ENCODE data around the gene PXDC1.
"Not testable (repeated sequence)": the region's sequence is repeated elsewhere in the genome, so short reads cannot be mapped to it uniquely, and the experiment has no call there.

PXDC1 gene

DNA sequence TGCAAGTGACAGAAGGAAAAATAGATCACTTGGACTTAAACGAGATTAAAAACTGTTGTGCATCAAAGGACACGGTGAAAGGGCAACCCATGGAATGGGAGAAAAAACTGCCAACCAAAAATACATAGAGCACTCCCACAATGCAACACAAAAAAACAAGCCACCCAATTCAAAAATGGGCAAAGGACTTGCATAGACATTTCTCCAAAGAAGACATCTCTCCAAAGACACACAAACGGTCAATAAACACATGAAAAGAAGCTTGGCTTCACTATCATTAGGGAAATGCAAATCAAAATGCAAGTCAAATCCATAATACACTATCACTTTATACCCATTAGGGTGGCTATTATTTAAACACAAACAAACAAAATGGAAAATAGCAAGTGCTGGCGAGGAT lies 45.0 kb downstream of the PXDC1 start:
- no peaks in the 10 kb centered on the region for H3K4me1 ChIP-seq
- H3K27me3 ChIP-seq (ENCODE audit: low read depth) = no peaks in the 10 kb centered on the region
- H3K36me3 ChIP-seq (replicated peaks) = no peaks in the 10 kb centered on the region
- in situ Hi-C loops (cut with MboI; ENCODE audit: low sequenced_read_pairs) = no loop called here
- no peak for DNase-seq (ENCODE audit: low spot score in 2 of 2)
- no peak overlapping the region for H3K4me3 ChIP-seq
- H3K9me3 ChIP-seq = no peaks in the 10 kb centered on the region; the same call in 1 of the 2 replicates

DNA sequence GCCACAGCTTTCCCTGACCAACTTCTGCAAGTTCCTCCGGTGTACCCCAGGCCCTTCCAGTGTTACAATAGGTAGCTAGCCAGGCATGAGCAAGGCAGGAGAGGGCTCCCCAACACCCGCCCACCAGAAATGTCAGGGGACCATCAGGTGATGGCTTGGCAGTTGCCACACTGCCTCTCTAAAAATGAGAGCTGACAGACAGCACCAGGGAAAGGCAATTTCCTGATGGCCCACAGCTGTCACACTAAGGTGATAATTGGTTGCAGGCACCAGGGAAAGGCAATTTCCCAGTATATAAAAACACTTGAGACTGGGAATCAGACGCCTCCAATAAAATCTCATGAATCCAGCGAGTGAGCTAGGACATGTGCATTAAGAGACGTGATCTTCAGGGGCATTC lies 49.9 kb downstream of the PXDC1 start:
- no peaks in the 10 kb centered on the region for H3K27me3 ChIP-seq (ENCODE audit: low read depth)
- H3K4me1 ChIP-seq = no peaks in the 10 kb centered on the region
- no peaks in the 10 kb centered on the region; the same call in 1 of the 2 replicates for H3K9me3 ChIP-seq
- DNase-seq (ENCODE audit: low spot score in 2 of 2) = no peak
- H3K4me3 ChIP-seq = no peak overlapping the region
- in situ Hi-C loops (cut with MboI; ENCODE audit: low sequenced_read_pairs) = no loop called here
- no peaks in the 10 kb centered on the region for H3K36me3 ChIP-seq (replicated peaks)

DNA sequence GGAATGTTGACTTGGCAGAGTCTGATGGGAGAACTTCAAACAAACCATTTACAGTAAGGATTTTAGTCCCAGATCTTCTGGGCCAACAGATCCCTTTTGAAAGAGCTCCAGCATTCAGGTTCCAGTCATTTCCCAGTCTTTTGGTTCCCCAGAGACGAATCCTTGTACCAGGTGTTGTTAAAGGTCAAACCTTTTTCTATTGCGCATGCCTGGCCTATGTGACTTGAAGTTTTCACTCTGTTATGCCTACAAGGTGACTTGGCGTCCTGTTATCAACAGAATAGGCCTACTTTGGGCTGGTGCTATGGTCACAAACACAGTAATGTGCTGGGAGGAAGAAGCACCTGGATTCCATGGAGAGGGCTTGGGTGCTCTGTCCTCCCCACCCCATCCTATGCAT lies 52.3 kb downstream of the PXDC1 start:
- DNase-seq (ENCODE audit: low spot score in 2 of 2) = no peak
- H3K27me3 ChIP-seq (ENCODE audit: low read depth) = no peaks in the 10 kb centered on the region
- in situ Hi-C loops (cut with MboI; ENCODE audit: low sequenced_read_pairs) = no loop called here
- H3K36me3 ChIP-seq (replicated peaks) = no peaks in the 10 kb centered on the region
- H3K9me3 ChIP-seq = no peaks in the 10 kb centered on the region
- H3K4me1 ChIP-seq = no peaks in the 10 kb centered on the region
- no peak overlapping the region for H3K4me3 ChIP-seq

DNA sequence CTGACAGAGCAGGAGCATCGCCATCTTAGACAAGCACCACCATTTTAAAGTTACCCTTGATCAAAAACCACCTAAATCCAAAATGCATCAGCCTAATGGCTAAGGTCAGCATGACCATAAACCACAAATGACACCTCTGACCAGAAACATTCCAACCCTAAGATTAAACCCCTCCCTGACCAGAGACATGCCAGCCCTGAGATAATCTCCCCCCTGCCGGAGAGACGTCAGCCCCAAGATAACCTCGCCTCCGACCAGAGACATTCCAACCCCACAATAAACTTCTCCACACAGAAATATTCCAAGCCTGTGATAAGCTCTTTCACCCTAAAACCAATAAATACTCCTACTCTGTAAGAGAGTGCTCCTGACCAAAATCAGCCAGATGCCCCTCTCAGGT lies 53.5 kb downstream of the PXDC1 start:
- Histone ChIP-seq H3K9me3 (no peaks in the 10 kb centered on the region), H3K27me3 (ENCODE audit: low read depth) (no peaks in the 10 kb centered on the region), H3K36me3 (replicated peaks) (no peaks in the 10 kb centered on the region), H3K4me3 (no peak overlapping the region), H3K4me1 (no peaks in the 10 kb centered on the region)
- in situ Hi-C loops (cut with MboI; ENCODE audit: low sequenced_read_pairs) = no loop called here
- no peak for DNase-seq (ENCODE audit: low spot score in 2 of 2)

DNA sequence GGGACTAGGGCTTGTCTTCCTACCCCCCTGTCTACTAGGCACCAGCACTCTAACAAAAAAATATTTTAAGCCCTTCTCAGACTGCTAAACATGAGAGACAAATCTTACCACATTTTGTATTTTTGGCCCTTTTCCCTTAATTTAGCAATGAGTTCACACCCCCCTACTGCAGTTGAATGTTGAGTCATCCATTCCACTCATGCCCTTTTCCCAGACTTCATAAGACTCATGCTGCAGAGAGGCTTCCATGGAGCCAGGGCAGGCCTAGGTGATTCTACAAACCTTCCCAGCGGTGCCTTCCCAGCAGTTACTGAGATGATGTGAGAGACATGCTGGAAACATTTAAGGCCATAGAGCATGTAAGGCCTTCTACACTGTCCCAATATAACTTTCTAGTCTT lies 53.9 kb downstream of the PXDC1 start:
- in situ Hi-C loops (cut with MboI; ENCODE audit: low sequenced_read_pairs) = no loop called here
- H3K4me3 ChIP-seq = no peak overlapping the region
- H3K4me1 ChIP-seq = no peaks in the 10 kb centered on the region
- DNase-seq (ENCODE audit: low spot score in 2 of 2) = no peak
- no peaks in the 10 kb centered on the region for H3K36me3 ChIP-seq (replicated peaks)
- H3K27me3 ChIP-seq (ENCODE audit: low read depth) = no peaks in the 10 kb centered on the region
- H3K9me3 ChIP-seq = no peaks in the 10 kb centered on the region

DNA sequence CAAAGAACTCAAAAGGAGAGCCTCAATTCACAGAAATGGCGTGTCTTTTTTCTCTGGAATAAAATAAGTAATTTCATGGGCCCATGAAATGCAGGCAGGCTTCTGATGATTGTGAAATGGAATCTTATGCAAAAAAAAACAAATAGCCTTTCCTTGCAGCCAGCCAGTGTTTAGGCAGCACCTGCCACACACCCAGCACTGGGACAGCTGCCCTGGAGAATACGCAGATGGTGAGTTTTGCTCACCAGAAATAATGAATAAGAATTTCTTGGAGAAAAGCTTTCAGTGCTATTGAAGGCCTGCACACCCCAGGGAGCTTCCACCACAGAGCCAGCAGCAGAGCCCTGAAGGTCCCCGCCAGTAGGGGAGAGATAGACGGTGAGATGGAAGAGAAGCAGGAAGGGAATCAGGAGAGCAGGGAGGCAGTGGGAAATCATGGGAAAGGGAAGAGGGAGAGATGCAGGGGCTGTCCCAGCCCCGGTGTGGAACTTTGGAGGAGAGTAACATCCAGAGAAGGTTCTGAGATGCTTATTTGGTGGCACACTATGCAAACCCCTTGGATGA lies 54.9 kb downstream of the PXDC1 start:
- Histone ChIP-seq H3K4me3 (no peak overlapping the region), H3K27me3 (ENCODE audit: low read depth) (no peaks in the 10 kb centered on the region), H3K9me3 (no peaks in the 10 kb centered on the region), H3K4me1 (no peaks in the 10 kb centered on the region), H3K36me3 (replicated peaks) (no peaks in the 10 kb centered on the region)
- in situ Hi-C loops (cut with MboI; ENCODE audit: low sequenced_read_pairs) = no loop called here
- DNase-seq (ENCODE audit: low spot score in 2 of 2) = no peak

DNA sequence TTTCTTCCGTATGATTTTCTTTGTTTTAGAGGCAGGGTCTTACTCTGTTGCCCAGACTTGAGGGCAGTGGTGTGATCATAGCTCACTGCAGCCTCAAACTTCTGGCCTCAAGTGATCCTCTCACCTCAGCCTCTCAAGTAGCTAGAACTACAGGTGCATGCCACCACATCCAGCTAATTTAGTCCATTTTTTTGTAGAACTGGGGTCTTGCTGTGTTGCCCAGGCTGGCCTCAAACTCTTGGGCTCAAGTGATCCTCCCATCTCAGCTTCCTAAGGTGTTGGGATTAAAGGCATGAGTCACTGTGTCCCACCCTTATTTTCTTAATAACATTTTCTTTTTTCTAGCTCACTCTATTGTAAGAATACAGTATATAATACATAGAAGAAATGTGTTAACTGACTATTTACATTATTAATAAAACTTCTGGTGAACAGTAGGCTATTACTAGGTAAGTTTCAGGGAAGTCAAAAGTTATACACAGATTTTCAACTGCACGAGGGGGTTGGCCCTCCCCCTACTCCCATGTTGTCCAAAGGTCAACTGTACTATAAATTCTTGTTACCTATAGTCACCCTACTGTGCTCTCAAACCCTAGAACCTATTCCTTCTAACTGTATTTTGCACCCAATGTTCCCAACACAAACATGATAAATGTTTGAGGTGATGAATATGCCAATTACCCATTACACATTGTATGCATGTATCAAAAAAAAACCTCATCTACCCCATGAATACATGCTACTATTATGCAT lies 56.3 kb downstream of the PXDC1 start:
- no peaks in the 10 kb centered on the region for H3K36me3 ChIP-seq (replicated peaks)
- no peaks in the 10 kb centered on the region for H3K9me3 ChIP-seq
- H3K27me3 ChIP-seq (ENCODE audit: low read depth) = no peaks in the 10 kb centered on the region
- no peak overlapping the region for H3K4me3 ChIP-seq
- in situ Hi-C loops (cut with MboI; ENCODE audit: low sequenced_read_pairs) = no loop called here
- DNase-seq (ENCODE audit: low spot score in 2 of 2) = no peak
- H3K4me1 ChIP-seq = no peaks in the 10 kb centered on the region

DNA sequence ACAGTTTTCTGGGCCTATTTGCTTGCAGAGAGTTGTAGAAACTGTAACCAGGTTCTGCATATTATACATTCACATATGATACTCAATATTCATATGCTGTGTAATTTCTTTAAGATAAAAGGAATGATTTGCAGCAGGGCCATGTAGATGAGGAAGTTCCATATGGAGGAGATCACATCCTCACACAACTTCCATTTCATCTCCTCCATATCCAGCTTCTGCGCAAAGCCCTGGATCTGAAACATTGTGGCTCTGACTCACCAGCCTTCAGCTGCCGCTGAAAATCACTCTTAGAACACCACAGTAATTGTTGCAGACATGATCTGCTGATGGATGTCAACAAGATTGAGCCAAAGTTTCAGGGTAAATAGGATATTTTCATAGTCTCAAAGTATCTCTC lies 57.7 kb downstream of the PXDC1 start:
- Histone ChIP-seq H3K9me3 (no peaks in the 10 kb centered on the region), H3K36me3 (replicated peaks) (no peaks in the 10 kb centered on the region), H3K4me3 (no peak overlapping the region), H3K4me1 (no peaks in the 10 kb centered on the region), H3K27me3 (ENCODE audit: low read depth) (no peaks in the 10 kb centered on the region)
- DNase-seq (ENCODE audit: low spot score in 2 of 2) = no peak
- in situ Hi-C loops (cut with MboI; ENCODE audit: low sequenced_read_pairs) = no loop called here

DNA sequence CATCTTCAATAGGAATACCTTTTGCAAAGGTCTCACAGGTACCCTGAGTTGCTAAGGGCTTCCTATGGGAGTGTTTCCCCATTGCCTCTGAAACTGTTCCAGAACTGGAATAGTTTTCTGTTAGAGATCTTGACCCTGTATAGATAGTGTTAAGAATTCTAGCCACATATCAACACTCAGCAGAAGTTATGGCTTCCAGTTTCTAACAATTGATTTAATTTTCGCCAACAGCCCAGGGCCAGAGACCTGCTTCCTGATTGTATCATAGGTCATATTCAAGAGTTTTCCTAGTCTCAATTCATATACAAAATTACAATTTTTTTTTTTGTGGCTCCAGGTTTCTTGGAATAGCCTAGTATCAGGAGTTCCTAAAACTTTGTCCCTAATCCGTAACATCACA lies 61.0 kb downstream of the PXDC1 start:
- Histone ChIP-seq H3K4me1 (no peaks in the 10 kb centered on the region), H3K36me3 (replicated peaks) (no peaks in the 10 kb centered on the region), H3K27me3 (ENCODE audit: low read depth) (no peaks in the 10 kb centered on the region), H3K4me3 (no peak overlapping the region), H3K9me3 (no peaks in the 10 kb centered on the region)
- in situ Hi-C loops (cut with MboI; ENCODE audit: low sequenced_read_pairs) = no loop called here
- DNase-seq (ENCODE audit: low spot score in 2 of 2) = no peak

DNA sequence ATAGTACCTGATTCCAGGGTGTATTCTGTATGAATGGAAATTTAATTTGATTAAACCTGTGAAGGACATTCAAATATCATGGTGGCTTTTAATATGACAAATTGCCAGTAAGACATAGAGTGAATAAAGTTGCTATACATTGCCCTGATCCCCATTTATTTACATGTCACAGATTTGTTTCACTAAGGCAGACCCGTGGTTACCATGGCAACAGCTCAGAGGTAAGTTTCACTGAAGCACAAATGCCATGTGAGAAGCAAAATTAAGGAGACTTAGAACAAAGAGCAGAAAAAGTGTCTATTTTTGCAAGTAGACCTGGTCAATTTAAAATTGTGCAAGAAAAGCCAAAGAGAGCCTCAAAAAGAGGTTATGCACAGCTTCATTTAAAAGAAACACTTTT lies 63.7 kb downstream of the PXDC1 start:
- Histone ChIP-seq H3K4me1 (no peaks in the 10 kb centered on the region), H3K27me3 (ENCODE audit: low read depth) (no peaks in the 10 kb centered on the region), H3K4me3 (no peak overlapping the region), H3K9me3 (no peaks in the 10 kb centered on the region), H3K36me3 (replicated peaks) (no peaks in the 10 kb centered on the region)
- in situ Hi-C loops (cut with MboI; ENCODE audit: low sequenced_read_pairs) = no loop called here
- DNase-seq (ENCODE audit: low spot score in 2 of 2) = peak in 1 of 2 experiments; percentile 16

DNA sequence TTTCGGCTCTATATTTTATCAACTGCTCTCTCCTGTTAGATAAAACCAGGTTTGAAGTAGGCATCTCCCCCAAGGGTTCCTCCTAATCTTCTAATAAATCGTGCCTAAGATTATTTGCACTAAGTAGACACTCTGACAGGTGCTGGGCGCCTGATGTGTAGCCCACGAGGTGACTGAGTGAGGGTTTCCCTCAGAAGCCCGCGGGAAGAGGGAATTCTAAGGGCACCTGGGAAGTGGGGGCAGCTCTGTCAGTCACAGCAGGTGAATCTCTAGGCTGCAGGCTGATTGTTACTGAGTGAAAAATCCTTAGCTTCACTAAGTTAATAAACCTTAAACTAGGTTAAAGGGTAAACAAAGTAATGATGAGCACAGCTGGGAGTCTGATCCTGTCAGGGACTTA lies 68.2 kb downstream of the PXDC1 start:
- H3K27me3 ChIP-seq (ENCODE audit: low read depth) = no peaks in the 10 kb centered on the region
- no peaks in the 10 kb centered on the region for H3K36me3 ChIP-seq (replicated peaks)
- no peaks in the 10 kb centered on the region for H3K4me1 ChIP-seq
- DNase-seq (ENCODE audit: low spot score in 2 of 2) = no peak
- H3K9me3 ChIP-seq = no peaks in the 10 kb centered on the region
- no peak overlapping the region for H3K4me3 ChIP-seq
- in situ Hi-C loops (cut with MboI; ENCODE audit: low sequenced_read_pairs) = no loop called here

DNA sequence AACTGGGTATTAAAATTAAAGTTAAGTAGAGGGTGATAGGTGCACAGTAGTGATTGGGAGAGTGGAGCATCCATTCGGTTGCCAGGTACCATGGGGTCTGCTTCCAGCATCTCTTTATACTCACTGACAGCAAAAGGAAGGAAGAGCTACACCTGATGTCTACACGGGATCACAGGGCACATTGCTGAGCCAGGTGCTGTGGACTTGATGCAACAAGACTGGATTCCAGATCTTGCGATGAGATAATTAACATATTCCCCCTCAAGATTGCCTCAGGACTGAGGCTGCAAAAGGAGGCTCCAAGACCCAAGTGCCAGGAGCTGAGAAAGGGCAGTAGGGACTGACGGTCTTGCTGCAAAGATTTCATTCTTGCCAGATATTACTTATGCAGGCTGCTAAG lies 72.6 kb downstream of the PXDC1 start:
- DNase-seq (ENCODE audit: low spot score in 2 of 2) = no peak
- H3K4me3 ChIP-seq = no peak overlapping the region
- no peaks in the 10 kb centered on the region for H3K36me3 ChIP-seq (replicated peaks)
- in situ Hi-C loops (cut with MboI; ENCODE audit: low sequenced_read_pairs) = no loop called here
- no peaks in the 10 kb centered on the region for H3K4me1 ChIP-seq
- H3K27me3 ChIP-seq (ENCODE audit: low read depth) = no peaks in the 10 kb centered on the region
- H3K9me3 ChIP-seq = no peaks in the 10 kb centered on the region; the same call in 1 of the 2 replicates

DNA sequence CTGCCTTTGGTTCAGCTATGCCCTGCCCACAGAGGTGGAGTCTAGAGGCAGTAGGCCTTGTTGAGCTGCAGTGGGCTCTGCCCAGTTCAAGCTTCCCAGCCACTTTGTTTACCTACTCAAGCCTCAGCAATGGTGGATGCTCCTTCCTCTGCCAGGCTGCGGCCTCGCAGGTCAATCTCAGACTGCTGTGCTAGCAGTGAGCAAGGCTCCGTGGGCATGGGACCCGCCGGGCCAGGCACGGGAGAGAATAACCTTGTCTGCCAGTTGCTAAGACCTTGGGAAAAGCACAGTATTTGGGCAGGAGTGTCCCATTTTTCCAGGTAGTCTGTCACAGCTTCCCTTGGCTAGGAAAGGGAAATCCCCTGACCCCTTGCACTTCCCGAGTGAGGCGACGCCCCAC lies 73.8 kb downstream of the PXDC1 start:
- H3K27me3 ChIP-seq (ENCODE audit: low read depth); H3K4me1 ChIP-seq; DNase-seq (ENCODE audit: low spot score in 2 of 2); in situ Hi-C loops (cut with MboI; ENCODE audit: low sequenced_read_pairs); H3K36me3 ChIP-seq (replicated peaks); H3K4me3 ChIP-seq; H3K9me3 ChIP-seq: not testable (repeated sequence)

DNA sequence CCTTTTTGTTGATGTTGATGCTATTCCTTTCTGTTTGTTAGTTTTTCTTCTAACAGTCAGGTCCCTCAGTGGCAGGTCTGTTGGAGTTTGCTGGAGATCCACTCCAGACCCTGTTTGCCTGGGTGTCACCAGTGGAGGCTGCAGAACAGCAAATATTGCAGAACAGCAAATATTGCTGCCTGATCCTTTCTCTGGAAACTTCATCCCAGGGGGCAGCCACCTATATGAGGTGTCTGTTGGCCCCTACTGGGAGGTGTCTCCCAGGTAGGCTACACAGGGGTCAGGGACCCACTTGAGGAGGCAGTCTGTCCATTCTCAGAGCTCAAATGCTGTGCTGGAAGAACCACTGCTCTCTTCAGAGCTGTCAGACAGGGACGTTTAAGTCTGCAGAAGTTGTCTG lies 74.2 kb downstream of the PXDC1 start:
- H3K36me3 ChIP-seq (replicated peaks); H3K4me1 ChIP-seq; in situ Hi-C loops (cut with MboI; ENCODE audit: low sequenced_read_pairs); H3K27me3 ChIP-seq (ENCODE audit: low read depth); H3K9me3 ChIP-seq; H3K4me3 ChIP-seq; DNase-seq (ENCODE audit: low spot score in 2 of 2): not testable (repeated sequence)

Data from HAP-1 (cell line).